DMS114 treated with DMSO at 0.1 percent for 48 hours (cell line): ENCODE measurements around the gene KMT2C.
"Not testable (repeated sequence)": the region's sequence is repeated elsewhere in the genome, so short reads cannot be mapped to it uniquely, and the experiment has no call there.

Experiments used
- DNase-seq: peaks from one replicate; lab custom pipeline; 2025; ENCODE audit not compliant: unreplicated experiment; lab: John Stamatoyannopoulos, UW

The KMT2C gene

DNA sequence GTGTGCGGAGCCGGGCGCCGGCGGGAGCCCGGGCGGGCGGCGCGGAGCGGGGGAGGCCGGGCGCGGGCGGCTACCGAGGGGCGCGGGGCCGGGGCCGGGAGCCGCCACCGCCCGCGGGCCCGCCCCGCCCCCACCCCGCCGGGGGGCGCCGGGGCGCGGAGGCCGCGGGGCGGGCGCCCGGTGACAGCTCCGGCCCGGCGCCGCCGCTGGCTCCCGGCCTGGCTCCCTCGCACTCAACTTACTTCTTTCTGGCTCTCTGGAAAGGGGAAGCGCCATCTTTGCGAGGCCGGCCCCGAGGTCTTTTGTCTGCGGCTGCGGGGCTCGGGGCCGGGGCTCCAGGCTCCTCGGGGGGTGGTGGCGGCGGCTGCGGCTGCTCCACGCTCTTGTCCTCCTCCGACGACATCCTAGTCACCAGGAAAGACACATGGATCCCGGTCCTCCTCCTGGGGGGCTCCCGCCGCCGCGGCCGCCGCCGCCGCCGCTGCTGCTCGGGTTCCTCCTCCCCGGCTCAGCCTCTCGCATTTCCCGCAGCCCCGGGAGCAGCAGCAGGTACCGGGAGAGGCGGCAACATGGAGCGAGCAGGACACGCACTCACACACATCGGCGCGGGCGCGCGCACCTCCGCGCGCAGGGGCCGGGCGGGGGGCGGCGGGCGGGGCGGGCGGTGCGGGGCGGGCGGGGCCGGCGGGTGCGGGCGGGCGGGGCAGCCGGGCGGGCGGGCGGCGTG lies at the start of gene KMT2C:
TSS of gene KMT2C (minus strand) at position 620 of the 727 bp plus-strand sequence. CDS start at position 403, 217 bp downstream.
- no peak for DNase-seq

DNA sequence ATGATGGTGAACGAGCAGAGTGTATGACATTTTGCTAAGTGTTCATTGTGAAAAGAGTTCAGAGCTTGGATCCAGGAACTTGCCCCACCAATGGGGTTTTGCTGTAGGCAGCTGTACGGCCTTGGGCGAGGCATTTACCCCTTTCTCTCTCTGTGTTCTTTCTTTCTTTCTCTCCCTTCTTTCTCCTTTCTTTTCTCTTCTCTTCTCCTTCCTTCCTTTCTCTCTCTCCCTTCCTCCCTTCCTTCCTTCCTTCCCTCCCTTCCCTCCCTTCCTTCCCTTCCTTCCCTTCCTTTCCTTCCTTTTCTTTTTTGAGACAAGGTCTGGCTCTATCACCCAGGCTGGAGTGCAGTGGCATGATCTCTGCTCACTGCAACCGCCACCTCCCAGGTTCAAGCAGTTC lies 45.3 kb upstream of the KMT2C start:
- DNase-seq, result no peak

DNA sequence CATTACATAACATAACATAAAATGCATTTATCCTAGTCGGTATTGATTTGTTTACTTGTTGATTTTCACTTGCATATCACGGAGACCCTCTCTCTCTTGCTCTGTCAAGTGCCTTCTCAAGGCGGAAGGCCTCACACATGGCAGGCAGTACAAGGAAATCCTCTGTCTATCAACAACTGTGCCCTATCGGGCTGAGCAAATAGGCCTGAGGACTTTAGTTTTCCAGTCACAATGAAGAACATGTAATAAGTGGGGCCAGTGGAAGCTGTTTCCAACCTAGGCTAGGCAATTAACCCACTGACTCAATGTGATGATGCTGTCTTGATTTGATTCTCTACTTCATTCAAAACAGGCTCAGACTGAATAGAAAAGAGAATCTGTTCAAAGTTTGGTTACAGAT lies 44.9 kb upstream of the KMT2C start:
- DNase-seq, result no peak

DNA sequence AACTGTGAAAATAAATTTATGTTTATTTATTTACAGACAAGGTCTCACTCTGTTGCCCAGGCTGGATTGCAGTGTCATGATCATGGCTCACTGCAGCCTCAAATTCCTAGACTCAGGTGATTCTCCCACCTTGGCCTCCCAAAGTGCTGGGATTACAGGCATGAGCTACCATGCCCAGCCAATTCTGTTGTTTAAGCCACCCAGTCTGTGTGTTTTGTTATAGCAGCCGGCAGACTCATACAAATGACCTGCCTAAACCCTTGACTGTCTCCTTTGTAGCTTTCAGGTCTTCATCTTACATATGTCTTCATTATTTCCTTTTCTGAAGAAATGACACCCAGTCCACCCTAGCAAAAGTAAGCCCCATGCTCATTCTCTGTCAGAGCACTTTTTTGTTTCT lies 43.8 kb upstream of the KMT2C start:
- DNase-seq, result no peak

DNA sequence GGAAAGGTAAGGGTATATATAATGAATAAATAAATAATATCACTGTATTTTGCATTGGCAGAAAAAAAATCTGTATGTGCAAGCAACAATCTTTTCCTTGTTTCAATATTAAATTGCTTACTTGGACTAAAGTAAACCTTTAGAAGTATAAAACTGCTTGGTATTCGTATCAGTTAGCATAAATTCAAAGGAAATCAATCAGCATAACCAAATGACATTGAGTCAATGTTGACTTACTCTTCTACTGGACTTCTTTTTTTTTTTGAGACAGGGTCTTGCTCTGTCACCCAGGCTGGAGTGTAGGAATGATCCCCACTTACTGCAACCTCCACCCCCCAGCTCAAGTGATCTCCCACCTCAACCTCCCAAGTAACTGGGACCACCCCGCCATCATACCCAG lies 42.3 kb upstream of the KMT2C start:
- DNase-seq, result no peak

DNA sequence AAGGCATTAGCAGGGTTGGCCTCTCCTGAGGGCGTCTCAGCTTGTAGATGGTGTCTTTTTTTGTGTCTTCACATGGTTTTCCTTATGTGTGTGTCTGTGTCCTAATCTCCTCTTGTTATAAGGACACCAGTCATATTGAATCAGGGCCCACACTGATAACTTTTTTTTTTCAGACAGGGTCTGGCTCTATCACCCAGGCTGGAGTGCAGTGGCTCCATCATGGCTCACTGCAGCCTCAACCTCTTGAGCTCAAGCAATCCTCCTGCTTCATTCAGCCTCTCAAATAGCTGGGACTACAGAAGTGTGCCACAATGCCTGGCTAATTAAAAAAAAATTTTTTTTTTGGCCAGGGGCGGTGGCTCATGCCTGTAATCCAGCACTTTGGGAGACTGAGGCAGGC lies 41.3 kb upstream of the KMT2C start:
- no peak for DNase-seq

DNA sequence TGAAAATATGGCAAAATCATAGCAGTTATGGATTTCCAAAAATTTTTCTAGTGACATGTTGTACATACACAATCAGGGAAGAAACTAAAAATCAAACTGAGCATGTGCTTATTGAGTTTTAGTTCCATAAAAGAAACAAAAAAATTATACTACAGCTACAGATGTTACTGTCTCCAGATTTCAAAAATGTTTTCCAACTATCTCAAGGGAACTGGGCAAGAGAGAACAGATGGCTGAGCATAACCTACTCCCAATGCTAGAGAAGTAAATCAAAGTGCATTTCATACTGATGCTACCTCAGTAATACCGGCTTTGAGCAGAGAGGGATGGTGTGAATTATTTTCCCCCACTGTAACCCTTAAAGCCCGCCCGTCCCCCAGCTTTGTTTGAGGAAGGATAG lies 40.7 kb upstream of the KMT2C start:
- no peak for DNase-seq

DNA sequence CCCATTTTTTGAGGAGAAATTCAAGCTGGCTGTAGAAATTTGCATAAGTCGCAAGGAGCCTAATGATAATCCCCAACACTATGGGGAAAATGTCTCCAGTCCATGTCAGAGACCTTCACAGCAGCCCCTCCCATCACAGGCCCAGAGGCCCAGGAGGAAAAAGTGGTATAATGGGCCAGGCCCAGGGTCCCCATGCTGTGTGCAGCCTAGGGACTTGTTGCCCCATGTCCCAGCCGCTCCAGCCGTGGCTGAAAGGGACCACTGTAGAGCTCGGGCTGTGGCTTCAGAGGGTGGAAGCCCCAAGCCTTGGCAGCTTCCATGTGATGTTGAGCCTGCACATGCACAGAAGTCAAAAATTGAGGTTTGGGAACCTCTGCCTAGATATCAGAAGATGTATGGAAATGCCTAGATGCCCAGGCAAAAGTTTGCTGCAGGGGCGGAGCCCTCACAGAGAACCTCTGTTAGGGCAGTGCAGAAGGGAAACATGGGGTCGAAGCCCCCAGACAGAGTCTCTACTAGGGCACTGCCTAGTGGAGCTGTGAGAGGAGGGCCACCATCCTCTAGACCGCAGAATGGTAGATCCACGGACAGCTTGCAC lies 35.3 kb upstream of the KMT2C start:
- DNase-seq, result not testable (repeated sequence)

DNA sequence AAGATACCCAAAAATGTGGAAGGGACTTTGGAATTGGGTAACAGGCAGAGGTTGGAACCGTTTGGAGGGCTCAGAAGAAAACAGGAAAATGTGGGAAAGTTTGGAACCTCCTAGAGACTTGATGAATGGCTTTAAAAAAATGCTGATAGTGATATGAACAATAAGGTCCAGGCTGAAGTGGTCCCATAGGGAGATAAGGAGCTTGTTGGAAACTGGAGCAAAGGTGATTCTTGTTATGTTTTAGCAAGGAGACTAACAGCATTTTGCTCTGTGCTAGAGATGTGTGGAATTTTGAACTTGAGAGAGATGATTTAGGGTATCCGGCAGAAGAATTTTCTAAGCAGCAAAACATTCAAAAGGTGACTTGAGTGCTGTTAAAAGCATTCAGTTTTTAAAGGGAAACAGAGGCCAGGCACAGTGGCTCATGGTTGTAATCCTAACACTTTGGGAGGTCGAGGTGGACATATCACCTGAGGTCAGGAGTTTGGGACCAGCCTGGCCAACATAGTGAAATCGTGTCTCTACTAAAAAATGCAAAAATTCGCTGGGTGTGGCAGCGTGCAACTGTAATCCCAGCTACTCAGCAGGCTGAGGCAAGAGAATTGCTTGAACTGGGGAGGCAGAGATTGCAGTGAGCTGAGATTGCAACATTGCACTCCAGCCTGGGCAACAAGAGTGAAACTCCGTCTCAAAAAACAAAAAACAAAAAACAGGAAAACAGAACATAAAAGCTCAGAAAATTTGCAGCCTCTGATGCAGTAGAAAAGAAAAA lies 34.6 kb upstream of the KMT2C start:
- DNase-seq, result not testable (repeated sequence)

DNA sequence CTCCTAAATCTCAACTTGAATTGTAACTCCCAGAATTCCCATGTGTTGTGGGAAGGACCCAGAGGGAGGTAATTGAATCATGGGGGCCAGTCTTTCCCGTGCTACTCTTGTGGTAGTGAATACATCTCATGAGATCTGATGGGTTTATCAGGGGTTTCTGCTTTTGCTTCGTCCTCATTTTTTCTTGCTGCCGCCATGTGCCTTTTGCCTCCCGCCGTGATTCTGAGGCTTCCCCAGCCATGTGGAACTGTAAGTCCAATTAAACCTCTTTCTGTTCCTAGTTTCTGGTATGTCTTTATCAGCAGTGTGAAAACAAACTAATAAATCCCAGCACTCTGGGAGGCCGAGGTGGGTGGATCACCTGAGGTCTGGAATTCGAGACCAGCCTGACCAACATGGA lies 33.8 kb upstream of the KMT2C start:
- not testable (repeated sequence) for DNase-seq

DNA sequence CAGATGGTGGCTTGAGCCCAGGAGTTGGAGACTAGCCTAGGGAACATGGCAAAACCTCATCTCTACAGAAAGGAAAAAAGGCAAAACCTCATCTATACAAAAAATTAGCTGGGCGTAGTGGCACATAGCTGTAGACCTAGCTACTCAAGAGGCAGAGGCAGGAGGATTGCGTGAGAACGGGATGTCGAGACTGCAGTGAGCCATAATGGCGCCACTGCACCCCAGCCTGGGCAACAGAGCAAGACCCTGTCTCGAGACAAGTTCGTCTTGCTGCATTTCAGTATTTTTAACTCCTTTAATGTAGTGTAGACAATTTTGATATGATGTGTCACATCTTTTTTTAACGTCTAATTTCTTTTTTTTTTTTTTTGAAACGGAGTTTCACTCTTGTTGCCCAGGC lies 31.4 kb upstream of the KMT2C start:
- DNase-seq, result no peak

DNA sequence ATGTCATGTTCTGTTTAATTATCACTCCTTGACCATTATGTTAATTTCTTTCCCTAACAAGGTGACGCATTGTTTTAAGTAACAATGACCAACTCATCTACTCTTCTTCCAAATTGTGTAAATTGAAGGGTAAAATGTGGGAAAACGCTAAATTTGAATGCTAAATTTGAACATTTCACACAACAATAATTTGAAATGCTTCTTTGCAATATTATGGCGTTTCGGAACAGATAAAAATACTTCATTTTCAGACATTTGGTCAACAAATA lies 29.2 kb upstream of the KMT2C start:
- DNase-seq, result no peak

DNA sequence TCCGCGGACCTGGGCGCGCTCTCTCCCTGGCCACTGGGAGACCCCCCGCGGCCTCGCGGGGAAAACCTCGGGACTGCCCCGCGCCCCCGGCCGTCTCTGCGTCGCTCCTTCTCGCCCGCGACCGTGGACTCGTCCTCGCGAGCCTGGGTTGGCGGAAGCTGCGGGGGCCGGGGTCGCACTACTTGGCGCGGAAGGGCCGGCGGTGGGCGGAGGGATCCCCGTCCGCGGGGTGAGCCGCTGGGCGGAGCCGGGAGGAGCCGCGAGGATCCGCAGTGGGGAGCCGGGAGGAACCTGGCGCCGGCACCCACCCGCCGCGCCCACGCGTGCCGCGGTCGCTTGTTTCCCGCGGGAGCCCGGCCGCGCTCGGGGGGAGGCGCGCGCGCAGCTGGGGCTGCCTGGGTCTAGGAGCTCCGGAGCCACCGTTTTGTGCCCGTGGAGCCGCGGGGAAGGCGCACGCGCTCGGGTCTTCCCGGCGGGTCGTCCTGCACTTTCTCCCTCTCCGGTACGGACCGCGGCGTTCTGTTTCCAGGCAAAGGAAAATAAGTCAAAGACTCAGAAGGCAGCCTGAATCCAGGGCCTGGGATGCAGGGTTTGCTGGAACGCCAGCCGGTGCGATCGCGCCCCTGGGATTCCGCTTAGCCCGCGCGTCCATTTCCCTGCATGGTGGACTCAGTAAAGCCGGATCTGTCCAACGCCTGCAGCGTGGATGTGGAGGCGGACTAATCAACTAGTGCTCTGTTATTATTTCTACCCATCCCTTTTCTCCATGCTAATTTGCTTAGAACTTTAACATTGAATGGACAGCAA lies 28.7 kb upstream of the KMT2C start:
- peak; percentile 35 for DNase-seq

DNA sequence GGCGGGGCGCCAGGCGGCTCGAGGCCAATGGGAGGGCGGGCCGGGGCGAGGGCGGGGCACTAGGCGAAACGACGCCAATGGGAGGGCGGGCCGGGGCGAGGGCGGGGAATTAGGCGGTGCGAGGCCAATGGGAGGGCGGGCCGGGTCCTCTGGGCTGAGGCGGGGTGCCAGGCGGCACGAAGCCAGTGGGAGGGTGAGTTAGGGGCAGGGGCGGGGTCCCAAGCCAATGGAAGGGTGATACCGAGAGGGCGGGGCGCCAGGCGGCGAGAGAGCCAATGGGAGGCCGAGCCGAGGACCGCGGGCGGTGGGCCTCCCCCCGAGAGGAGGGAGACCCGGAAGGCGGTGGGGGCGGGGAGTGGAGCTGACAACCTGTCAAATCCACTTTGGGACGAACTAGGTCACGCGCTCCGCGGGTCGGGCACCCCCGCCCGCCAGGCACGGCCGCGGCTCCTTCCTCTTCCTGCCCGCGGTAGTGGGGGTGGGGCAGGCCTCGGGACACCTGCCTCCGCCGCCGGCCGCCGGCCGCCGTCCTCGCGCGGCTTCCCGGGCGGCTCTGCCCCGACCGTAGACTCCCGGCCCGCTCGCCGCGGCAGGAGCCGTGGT lies 28.0 kb upstream of the KMT2C start:
- peak; percentile 93 for DNase-seq

DNA sequence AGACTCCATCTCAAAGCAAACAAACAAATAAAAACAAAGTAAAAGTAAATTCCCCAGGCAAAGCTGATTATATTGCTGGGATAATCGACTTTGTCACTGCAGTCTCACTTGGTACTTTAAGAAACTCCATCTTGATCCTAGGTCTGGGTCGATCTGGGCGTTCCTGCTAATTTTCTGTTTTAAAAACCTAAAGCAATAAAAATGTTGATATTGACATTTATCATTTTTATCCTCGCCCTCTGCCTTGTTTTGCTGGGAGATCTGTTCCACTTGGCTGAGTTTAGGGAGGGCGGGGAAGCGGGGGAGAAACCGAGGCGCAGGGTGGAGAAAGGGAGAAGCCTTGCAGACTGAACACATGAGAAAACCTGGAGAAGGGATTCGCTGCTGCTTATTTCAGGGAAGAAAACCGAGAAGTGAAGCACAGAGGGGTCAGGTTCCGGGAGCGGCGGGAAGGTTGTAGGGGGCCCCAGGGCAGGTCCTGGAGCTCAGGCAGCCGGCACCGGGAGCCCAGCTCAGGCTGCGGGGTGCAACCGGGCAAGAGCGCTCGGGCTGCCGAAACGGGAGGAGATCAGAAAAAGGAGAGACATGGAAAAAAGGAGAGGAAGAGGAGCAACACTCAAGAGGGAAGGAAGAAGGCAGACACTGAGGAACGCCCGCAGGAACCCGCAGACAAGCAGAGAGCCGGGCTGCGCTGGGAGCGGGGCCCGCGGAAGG lies 27.3 kb upstream of the KMT2C start:
- peak; percentile 35 for DNase-seq

DNA sequence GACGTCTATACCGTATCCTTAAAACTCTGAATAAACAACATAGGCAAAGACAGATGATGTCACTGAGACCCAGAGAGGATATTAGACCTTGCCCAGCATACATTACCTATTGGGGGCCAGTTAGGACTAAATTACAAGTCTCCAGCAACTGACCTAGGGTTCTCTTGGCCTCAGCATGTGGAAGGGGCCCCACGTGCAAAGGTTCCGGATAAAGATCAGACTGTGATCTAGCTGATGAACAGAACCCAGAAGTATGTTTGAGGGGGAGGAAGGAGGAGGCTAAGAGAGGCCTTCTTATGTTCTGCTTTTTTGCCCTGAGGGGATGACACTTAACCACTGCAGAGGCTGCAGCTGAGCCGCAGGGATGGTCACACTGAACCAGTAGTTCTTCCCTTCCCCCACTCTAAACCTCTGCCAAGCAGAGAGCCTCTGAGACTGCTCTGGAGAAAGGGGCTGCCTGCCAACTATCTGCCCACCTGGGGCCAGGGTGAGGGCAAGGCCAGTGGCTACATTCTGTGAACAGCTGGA lies 24.0 kb upstream of the KMT2C start:
- no peak for DNase-seq

DNA sequence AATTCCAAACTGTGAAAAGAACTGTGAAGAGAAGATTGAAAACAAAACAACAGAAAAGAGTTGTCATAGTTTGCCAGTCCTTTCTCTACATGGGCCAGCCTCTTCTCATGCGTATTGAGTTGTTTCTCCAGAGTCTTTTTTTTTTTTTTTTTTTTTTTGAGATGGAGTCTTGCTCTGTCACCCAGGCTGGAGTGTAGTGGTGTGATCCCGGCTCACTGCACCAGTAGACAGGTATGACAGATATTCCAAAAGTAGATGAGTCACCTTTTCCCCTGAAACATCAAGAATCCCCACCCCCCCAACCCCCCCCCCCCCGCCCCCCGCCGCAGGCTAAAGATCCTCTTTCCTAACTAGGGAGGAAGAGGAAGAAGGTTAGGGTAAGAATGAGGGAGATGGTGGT lies 15.6 kb upstream of the KMT2C start:
- DNase-seq, result no peak

DNA sequence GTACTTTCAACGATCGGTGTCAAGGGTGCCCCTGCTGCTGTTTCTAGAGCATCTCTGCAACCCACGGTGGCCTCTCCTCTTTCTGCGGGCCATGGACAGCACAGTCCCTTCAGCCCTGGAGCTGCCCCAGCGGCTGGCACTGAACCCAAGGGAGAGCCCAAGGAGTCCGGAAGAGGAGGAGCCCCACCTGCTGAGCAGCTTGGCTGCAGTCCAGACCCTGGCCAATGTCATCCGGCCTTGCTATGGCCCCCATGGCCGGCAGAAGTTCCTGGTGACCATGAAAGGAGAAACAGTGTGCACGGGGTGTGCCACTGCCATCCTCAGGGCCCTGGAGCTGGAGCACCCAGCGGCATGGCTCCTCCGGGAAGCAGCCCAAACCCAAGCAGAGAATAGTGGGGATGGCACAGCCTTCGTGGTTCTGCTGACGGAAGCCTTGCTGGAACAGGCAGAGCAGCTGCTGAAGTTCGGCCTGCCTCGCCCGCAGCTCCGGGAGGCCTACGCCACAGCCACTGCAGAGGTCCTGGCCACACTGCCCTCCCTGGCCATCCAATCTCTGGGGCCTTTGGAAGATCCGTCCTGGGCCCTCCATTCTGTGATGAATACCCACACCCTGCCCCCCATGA lies 9.7 kb upstream of the KMT2C start:
- DNase-seq, result not testable (repeated sequence)

DNA sequence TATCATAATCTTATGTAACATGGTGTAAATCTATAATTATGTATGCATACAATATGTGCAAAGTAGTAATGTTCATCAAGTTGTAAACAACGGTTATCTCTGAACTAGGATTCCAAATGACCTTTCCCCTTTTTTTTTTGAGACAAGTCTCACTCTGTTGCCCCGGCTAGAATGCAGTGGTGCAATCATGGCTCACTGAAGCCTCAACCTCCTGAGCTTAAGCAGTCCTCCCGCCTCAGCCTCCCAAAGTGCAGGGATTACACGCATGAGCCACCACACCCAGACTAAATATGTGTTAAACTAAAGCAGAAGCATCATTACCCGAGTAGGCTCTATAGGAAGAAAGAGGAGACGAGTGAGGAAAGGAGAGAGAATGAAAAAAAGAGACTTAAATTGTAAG lies 7.8 kb upstream of the KMT2C start:
- no peak for DNase-seq

DNA sequence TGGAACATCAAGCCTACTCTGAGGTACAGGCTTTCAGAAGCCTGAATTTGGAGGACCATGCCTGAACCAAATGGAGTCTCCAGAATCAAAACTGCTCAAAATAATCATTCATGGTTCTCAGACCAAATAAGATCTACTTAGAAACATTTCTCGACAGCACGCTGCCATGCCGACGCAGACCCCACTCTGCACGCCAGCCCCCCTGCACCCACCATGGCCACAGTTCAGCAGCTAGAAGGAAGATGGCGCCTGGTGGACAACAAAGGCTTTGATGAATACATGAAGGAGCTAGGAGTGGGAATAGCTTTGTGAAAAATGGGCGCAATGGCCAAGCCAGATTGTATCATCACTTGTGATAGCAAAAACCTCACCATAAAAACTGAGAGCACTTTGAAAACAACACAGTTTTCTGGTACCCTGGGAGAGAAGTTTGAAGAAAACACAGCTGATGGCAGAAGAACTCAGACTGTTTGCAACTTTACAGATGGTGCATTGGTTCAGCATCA lies 6.6 kb upstream of the KMT2C start:
- no peak for DNase-seq
